IPS-18a (cell line): Measurements from ENCODE around the gene SNRPE.
"Not testable (repeated sequence)": the region's sequence is repeated elsewhere in the genome, so short reads cannot be mapped to it uniquely, and the experiment has no call there.

Experiments
- H3K27ac ChIP-seq: one replicate; pipeline ENCODE4 v1.5.1; 2013; ENCODE audit warnings: low read length
- H3K27me3 ChIP-seq: one replicate; pipeline ENCODE4 v1.6.1; 2013; ENCODE audit warnings: mild to moderate bottlenecking, low read length; ENCODE audit not compliant: control insufficient read depth, insufficient read depth
- H3K36me3 ChIP-seq: one replicate; pipeline ENCODE4 v1.6.1; 2013; ENCODE audit warnings: low read depth, low read length; ENCODE audit not compliant: control insufficient read depth
- H3K4me1 ChIP-seq: one replicate; pipeline ENCODE4 v1.6.1; 2013; ENCODE audit warnings: low read depth, low read length; ENCODE audit not compliant: control insufficient read depth
- H3K4me3 ChIP-seq: one replicate; pipeline ENCODE4 v1.5.1; 2013; ENCODE audit warnings: low read length
- H3K9ac ChIP-seq: one replicate; pipeline ENCODE4 v1.6.1; 2013; ENCODE audit warnings: mild to moderate bottlenecking, low read length, moderate library complexity
- H3K9me3 ChIP-seq: one replicate; pipeline ENCODE4 v1.6.1; 2013; ENCODE audit warnings: low read depth, low read length; ENCODE audit not compliant: control insufficient read depth

SNRPE gene

DNA sequence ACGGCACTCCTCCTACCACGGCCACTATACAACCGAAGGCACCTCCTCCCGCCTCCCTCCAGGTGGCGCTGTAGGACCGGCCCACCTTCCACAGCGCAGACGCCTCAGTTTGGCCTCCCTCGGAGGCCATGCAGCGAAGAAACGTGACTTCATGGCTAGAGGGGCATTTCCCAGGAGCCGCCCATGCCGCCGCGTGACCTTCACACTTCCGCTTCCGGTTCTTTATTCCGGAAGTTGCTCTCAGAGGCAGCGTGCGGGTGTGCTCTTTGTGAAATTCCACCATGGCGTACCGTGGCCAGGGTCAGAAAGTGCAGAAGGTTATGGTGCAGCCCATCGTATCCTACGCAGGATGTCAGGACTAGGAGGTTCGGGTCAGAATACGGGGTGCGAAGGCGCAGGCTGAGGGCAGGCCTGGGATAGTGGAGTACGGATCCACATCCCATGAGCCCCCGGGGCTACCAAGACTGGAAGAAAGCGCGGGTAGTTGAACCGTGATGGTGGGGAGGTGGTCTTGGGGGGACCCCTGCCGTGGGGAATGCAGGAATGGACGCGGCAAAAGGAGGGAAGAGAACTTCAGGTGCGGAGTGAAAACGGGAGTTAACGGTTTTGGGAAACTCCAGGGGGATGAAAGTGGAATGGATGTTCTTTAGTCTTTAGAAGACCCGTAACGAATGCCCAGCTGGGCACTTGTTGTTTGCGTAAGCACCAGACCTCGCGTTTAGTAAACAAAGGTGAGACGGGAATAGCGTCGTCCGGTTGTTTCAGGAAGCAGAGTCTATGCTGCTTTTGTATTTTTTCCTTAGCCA, at the start of gene SNRPE:
Gene SNRPE (plus strand): TSS at position 221 of the 806 bp plus-strand sequence. CDS start 61 bp downstream, at position 282.
- no peaks in the 10 kb centered on the region for H3K4me1 ChIP-seq
- no peaks in the 10 kb centered on the region for H3K9me3 ChIP-seq
- H3K36me3 ChIP-seq = peaks cover 31% of the 10 kb centered on the region
- H3K9ac ChIP-seq = peak within 1 kb of the TSS; percentile 98
- H3K27ac ChIP-seq = peak within 1 kb of the TSS; percentile 92
- H3K27me3 ChIP-seq = no peaks in the 10 kb centered on the region
- H3K4me3 ChIP-seq = peak within 1 kb of the TSS; percentile 92

- peaks cover 28% of the 10 kb centered on the region for H3K36me3 ChIP-seq
- H3K9me3 ChIP-seq = no peaks in the 10 kb centered on the region
- no peak overlapping the region for H3K27ac ChIP-seq
- no peak overlapping the region for H3K9ac ChIP-seq
- H3K4me1 ChIP-seq = no peaks in the 10 kb centered on the region
- no peaks in the 10 kb centered on the region for H3K27me3 ChIP-seq
- H3K4me3 ChIP-seq = no peak overlapping the region
These were observed 47.6 kb upstream of the SNRPE start for GRCh38 chr1:203813581-203814341.

GRCh38 chr1:203818399-203818798, 43.0 kb upstream of the SNRPE start:
- Histone ChIP-seq H3K9ac (no peak overlapping the region), H3K36me3 (peaks cover 67% of the 10 kb centered on the region), H3K4me1 (no peaks in the 10 kb centered on the region), H3K9me3 (no peaks in the 10 kb centered on the region), H3K27me3 (no peaks in the 10 kb centered on the region), H3K4me3 (no peak overlapping the region), H3K27ac (no peak overlapping the region)

GRCh38 chr1:203823306-203823705, 38.1 kb upstream of the SNRPE start:
- no peaks in the 10 kb centered on the region for H3K9me3 ChIP-seq
- no peak overlapping the region for H3K9ac ChIP-seq
- H3K4me1 ChIP-seq = no peaks in the 10 kb centered on the region
- no peaks in the 10 kb centered on the region for H3K27me3 ChIP-seq
- no peak overlapping the region for H3K27ac ChIP-seq
- peaks cover 71% of the 10 kb centered on the region for H3K36me3 ChIP-seq
- H3K4me3 ChIP-seq = no peak overlapping the region

DNA sequence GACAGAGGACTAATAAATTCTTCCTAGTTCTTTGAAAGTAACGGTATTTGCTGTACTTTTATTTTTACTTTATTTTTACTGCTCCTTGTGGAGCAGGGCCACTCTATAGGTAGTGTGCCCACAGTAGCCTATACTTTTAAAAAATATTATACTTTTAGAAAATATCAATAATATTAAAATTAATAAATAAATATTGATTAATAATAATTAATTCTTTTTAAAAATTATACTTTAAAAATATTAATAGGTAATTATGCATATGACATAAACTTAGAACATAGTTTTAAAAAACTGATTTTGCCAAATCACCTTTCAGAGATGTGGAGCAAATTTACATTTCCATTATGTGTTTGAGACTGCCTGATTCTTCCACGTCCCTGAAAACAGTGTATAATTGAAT, 35.2 kb upstream of the SNRPE start:
- no peaks in the 10 kb centered on the region for H3K27me3 ChIP-seq
- no peaks in the 10 kb centered on the region for H3K9me3 ChIP-seq
- peaks cover 74% of the 10 kb centered on the region for H3K36me3 ChIP-seq
- H3K4me3 ChIP-seq = no peak overlapping the region
- H3K4me1 ChIP-seq = no peaks in the 10 kb centered on the region
- no peak overlapping the region for H3K9ac ChIP-seq
- no peak overlapping the region for H3K27ac ChIP-seq

DNA sequence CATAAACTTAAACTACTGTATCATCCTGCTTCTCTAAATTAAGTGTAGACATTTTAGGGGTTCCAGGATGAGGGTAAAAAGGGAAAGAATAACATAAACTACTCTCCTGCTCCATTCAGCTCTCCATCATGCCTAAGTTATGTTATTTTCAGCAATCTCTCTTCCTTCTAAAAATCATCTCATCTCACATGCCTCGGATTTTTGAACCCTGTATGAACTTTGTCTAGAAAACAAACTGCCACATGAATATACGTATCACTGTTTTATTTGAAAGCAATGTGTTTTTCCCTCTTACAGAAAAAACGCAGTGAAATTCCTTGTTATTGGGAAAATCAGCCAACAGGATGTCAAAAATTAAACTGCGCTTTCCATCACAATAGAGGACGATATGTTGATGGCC, 33.4 kb upstream of the SNRPE start:
- Histone ChIP-seq H3K27ac (no peak overlapping the region), H3K9me3 (no peaks in the 10 kb centered on the region), H3K36me3 (peaks cover 71% of the 10 kb centered on the region), H3K27me3 (no peaks in the 10 kb centered on the region), H3K4me1 (no peaks in the 10 kb centered on the region), H3K9ac (no peak overlapping the region), H3K4me3 (no peak overlapping the region)

- H3K27me3 ChIP-seq = no peaks in the 10 kb centered on the region
- no peaks in the 10 kb centered on the region for H3K4me1 ChIP-seq
- peaks cover 67% of the 10 kb centered on the region for H3K36me3 ChIP-seq
- no peak overlapping the region for H3K9ac ChIP-seq
- H3K27ac ChIP-seq = no peak overlapping the region
- no peaks in the 10 kb centered on the region for H3K9me3 ChIP-seq
- H3K4me3 ChIP-seq = no peak overlapping the region
These were observed 32.9 kb upstream of the SNRPE start for GRCh38 chr1:203828503-203828902.

DNA sequence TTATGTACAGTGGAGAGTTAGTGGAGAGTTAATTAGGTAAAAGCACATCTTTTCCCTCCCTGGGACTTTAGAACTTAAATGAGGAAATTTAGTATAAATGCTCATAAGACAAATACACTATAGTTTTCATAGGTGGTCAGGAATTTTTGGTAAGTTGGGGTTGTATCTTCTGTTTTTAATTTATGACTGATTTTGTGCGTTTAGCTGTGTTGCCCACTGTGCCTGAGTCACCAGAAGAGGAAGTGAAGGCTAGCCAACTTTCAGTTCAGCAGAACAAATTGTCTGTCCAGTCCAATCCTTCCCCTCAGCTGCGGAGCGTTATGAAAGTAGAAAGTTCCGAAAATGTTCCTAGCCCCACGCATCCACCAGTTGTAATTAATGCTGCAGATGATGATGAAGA, 32.2 kb upstream of the SNRPE start:
- peaks cover 70% of the 10 kb centered on the region for H3K36me3 ChIP-seq
- H3K9ac ChIP-seq, H3K4me3 ChIP-seq, H3K27me3 ChIP-seq, H3K27ac ChIP-seq, H3K9me3 ChIP-seq, H3K4me1 ChIP-seq: not testable (repeated sequence)

DNA sequence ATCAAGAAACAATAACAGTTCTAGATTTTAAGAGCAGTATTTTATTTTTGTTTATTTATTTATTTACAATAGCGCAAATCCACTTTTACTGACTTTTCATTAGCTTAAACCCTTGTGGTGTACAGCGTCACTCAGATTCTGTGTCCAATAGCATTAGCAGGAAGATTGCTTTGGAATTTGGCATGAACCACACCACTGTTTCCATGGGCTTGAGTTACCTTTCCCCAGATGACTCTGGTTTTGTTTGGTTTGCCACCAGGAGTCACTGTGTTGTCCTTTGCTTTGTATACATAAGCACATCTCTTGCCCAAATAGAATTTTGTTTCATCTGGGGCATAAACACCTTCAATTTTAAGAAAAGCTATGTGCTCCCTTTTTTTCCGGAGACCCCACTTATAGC, 25.9 kb upstream of the SNRPE start:
- Histone ChIP-seq H3K36me3 (peaks cover 77% of the 10 kb centered on the region), H3K27ac (no peak overlapping the region), H3K9me3 (no peaks in the 10 kb centered on the region), H3K9ac (no peak overlapping the region), H3K4me3 (no peak overlapping the region), H3K4me1 (no peaks in the 10 kb centered on the region), H3K27me3 (no peaks in the 10 kb centered on the region)

DNA sequence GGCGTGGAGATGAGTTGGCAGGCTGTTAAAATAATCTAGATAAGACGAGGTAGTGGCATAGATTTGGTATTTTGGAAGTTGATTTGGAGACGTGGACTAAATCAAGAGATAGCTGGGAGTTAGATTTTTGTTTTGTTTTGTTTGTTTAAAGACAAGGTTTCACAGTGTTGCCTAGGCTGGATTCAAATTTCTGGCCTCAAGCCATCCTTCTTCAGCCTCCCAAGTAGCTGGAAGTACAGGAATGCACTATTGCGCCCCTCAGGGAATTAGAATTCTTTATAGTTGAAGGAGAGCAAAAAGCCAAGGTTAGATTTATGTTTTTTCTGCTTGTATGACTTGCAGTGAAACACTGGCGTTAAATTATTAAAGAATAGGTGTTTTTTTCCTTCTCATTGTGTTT, 22.3 kb upstream of the SNRPE start:
- no peak overlapping the region for H3K27ac ChIP-seq
- peaks cover 64% of the 10 kb centered on the region for H3K36me3 ChIP-seq
- H3K9me3 ChIP-seq = no peaks in the 10 kb centered on the region

DNA sequence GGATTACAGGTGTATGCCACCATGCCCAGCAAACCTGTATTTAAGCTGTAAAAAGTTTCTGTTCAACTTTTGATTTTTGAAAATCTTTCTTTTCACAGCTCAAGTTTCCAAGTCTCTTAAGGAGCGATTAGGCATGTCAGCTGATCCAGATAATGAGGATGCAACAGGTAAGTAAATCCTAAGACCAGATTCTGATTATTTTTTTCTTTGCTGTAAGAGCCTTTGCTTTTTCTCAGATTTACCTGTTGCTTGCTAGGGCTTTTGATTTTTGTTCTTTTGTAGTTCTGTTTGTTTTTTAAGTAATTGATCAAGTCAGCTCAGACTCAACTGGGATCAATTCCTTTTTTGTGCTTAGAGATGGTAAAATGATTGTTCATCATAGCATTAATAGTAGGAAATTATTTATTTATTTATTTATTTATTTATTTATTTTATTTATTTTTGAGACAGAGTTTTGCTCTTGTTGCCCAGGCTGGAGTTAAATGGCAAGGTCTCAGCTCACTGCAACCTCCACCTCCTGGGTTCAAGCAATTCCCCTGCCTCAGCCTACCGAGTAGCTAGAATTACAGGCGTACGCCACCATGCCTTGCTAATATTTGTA, 21.1 kb upstream of the SNRPE start:
- H3K9me3 ChIP-seq = no peaks in the 10 kb centered on the region
- no peak overlapping the region for H3K27ac ChIP-seq
- H3K36me3 ChIP-seq = peaks cover 53% of the 10 kb centered on the region

More for the DNA sequence above, 22.3 kb upstream of the SNRPE start:
- H3K4me3 ChIP-seq = no peak overlapping the region
- no peak overlapping the region for H3K9ac ChIP-seq
- no peaks in the 10 kb centered on the region for H3K27me3 ChIP-seq
- peaks cover 8% of the 10 kb centered on the region for H3K4me1 ChIP-seq

More for the DNA sequence above, 21.1 kb upstream of the SNRPE start:
- H3K4me1 ChIP-seq = peaks cover 8% of the 10 kb centered on the region
- H3K9ac ChIP-seq = no peak overlapping the region
- no peak overlapping the region for H3K4me3 ChIP-seq
- H3K27me3 ChIP-seq = no peaks in the 10 kb centered on the region
